Testis (tissue), 2 donors: ENCODE data around the gene NRXN3.

ENCODE experiments used
- POLR2A ChIP-seq: fragments of 450-650 bp; IDR thresholded peaks from one replicate; pipeline ENCODE4 v1.6.1; 2017; ENCODE audit warnings: antibody characterized with exemption, mild to moderate bottlenecking, moderate library complexity
- TF ChIP-seq, protein P1 (sequence below), 3 experiments: fragments of 450-650 bp in 2 of 3; fragments of 200-600 bp in 1 of 3; sonication (generic) in 1 of 3; IDR thresholded peaks; one replicate each; pipeline ENCODE4 v1.5.1; 2016 to 2019; ENCODE audit warnings: antibody characterized with exemption in 3 of 3, mild to moderate bottlenecking in 2 of 3, moderate library complexity in 1 of 3

DNA sequence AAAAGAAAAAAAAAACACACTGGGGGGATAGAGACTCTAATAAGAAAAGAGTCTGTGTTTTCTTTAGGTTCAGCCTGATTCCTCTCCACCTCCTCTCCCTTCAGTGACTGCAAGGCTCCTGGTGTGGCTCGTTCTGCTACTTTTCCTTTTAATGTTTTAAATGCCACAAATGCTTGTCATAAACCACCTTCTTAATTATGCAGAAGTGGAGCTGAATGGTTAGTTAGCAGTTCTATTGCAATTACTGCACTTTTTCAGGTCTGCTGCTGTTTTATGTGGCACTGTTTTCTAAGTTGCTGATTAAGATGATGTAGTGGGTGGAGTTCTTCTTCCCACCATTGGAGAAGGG, 1163.0 kb downstream of the NRXN3 start:
- TF ChIP-seq, protein P1, sequence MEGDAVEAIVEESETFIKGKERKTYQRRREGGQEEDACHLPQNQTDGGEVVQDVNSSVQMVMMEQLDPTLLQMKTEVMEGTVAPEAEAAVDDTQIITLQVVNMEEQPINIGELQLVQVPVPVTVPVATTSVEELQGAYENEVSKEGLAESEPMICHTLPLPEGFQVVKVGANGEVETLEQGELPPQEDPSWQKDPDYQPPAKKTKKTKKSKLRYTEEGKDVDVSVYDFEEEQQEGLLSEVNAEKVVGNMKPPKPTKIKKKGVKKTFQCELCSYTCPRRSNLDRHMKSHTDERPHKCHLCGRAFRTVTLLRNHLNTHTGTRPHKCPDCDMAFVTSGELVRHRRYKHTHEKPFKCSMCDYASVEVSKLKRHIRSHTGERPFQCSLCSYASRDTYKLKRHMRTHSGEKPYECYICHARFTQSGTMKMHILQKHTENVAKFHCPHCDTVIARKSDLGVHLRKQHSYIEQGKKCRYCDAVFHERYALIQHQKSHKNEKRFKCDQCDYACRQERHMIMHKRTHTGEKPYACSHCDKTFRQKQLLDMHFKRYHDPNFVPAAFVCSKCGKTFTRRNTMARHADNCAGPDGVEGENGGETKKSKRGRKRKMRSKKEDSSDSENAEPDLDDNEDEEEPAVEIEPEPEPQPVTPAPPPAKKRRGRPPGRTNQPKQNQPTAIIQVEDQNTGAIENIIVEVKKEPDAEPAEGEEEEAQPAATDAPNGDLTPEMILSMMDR (IDR thresholded peaks at IDR 0.05): no peak
- TF ChIP-seq POLR2A: no peak
